Adrenal gland (tissue), 5 donors: ENCODE results near the gene STK35.

Source experiments
- CTCF ChIP-seq, 6 experiments: fragments of 450-650 bp in 4 of 6; fragments of 200-600 bp in 2 of 6; sonication (generic) in 1 of 6; IDR thresholded peaks; 1 replicate in 5 of 6; 2 replicates in 1 of 6; pipeline versions ENCODE4 v1.5.1 to v1.8.0; 2016 to 2021; ENCODE audit warnings: antibody characterized with exemption in 6 of 6, mild to moderate bottlenecking in 2 of 6, moderate library complexity in 1 of 6
- POLR2A ChIP-seq, 2 donors: fragments of 450-650 bp; IDR thresholded peaks; one replicate each; pipeline ENCODE4 v1.6.1; 2017; ENCODE audit warnings: antibody characterized with exemption in 2 of 2, mild to moderate bottlenecking in 2 of 2, moderate library complexity in 1 of 2
- donor health status: DM: no; HTN: no; CAD: no.

- TF ChIP-seq CTCF (IDR thresholded peaks at IDR 0.05) (no peak), POLR2A (IDR thresholded peaks at IDR 0.05) (no peak)
Observed at GRCh38 chr20:2086980-2087377, 14.6 kb upstream of the STK35 start.
